IPS DF 4.7 (cell line): Measurements from ENCODE around the gene FEN1.

Source experiments
- DNase-seq: peaks from one replicate; pipeline ENCODE4 v3.0.0-alpha.2; 2013; ENCODE audit warnings: low spot score; ENCODE audit errors: extremely low read depth

Gene FEN1

GRCh38 chr11:61817471-61818202 is 24.9 kb downstream of the FEN1 start:
- DNase-seq = no peak

- DNase-seq = no peak
Measured at GRCh38 chr11:61820174-61820573, 27.5 kb downstream of the FEN1 start.

GRCh38 chr11:61826930-61827570 is 34.3 kb downstream of the FEN1 start:
- DNase-seq = no peak

- DNase-seq = no peak
Measured at GRCh38 chr11:61827571-61828378, 35.1 kb downstream of the FEN1 start, which contains the start of gene FADS2. FADS2 (plus strand) TSS chr11:61828300; CDS start chr11:61828391, 91 bp downstream.

GRCh38 chr11:61828379-61828628 is 35.6 kb downstream of the FEN1 start:
- no peak for DNase-seq

- no peak for DNase-seq
Measured at GRCh38 chr11:61828629-61829407, 36.1 kb downstream of the FEN1 start.

- DNase-seq = no peak
Measured at GRCh38 chr11:61829806-61830205, 37.1 kb downstream of the FEN1 start.

GRCh38 chr11:61830237-61831105 is 37.8 kb downstream of the FEN1 start:
- DNase-seq = no peak

GRCh38 chr11:61832207-61832606 is 39.5 kb downstream of the FEN1 start:
- DNase-seq = no peak

GRCh38 chr11:61832754-61833153 is 40.0 kb downstream of the FEN1 start:
- DNase-seq = no peak

- DNase-seq = no peak
Measured at GRCh38 chr11:61833471-61833870, 40.8 kb downstream of the FEN1 start.

- no peak for DNase-seq
Measured at GRCh38 chr11:61833926-61834277, 41.2 kb downstream of the FEN1 start.

- DNase-seq = no peak
Measured at GRCh38 chr11:61834278-61835048, 41.8 kb downstream of the FEN1 start.

GRCh38 chr11:61836193-61836592 is 43.5 kb downstream of the FEN1 start:
- no peak for DNase-seq

GRCh38 chr11:61837411-61838005 is 44.8 kb downstream of the FEN1 start:
- no peak for DNase-seq

- no peak for DNase-seq
Measured at GRCh38 chr11:61838501-61838900, 45.8 kb downstream of the FEN1 start.

GRCh38 chr11:61838921-61839320 is 46.2 kb downstream of the FEN1 start:
- no peak for DNase-seq

- no peak for DNase-seq
Measured at GRCh38 chr11:61839742-61840141, 47.0 kb downstream of the FEN1 start.

GRCh38 chr11:61840371-61840770 is 47.7 kb downstream of the FEN1 start:
- DNase-seq = no peak
